Measurements from ENCODE around the gene TNFSF10. TPM values are rescaled to one million over a fixed set of nuclear protein-coding genes. Genes with fewer than 3 reads are reported as not detected.

The TNFSF10 gene
- total RNA-seq, 1 experiment from 2014 or later: 21.4 TPM

- Histone ChIP-seq H3K79me2 (ENCODE audit: low read depth) (no peaks in the 10 kb centered on the region), H3F3A (ENCODE audit: insufficient read depth, low read depth) (peaks cover 37% of the 10 kb centered on the region), H3K9me3 (ENCODE audit: insufficient read depth, low read depth) (peaks cover 7% of the 10 kb centered on the region), H3K4me3 (no peak overlapping the region), H3K4me1 (replicated peaks; ENCODE audit: insufficient read depth) (peaks cover 36% of the 10 kb centered on the region), H3K4me2 (peak overlapping the region; percentile 57), H3K9me2 (ENCODE audit: insufficient read depth) (no peaks in the 10 kb centered on the region), H3K36me3 (ENCODE audit: low read depth) (no peaks in the 10 kb centered on the region), H2AFZ (no peak overlapping the region), H4K20me1 (ENCODE audit: insufficient read depth) (no peaks in the 10 kb centered on the region), H3K27me3 (ENCODE audit: insufficient read depth, low read depth) (no peaks in the 10 kb centered on the region), H3K27ac (peak overlapping the region; percentile 87)
- no peak for DNase-seq
- ChIA-PET CTCF (no interaction called here), POLR2A (ENCODE audit: unreplicated experiment) (interaction anchor here (0.7 kb wide), 1 partner anchor 146 kb away, joined by 3 read pairs; no protein-coding TSS in a partner anchor)
- TF ChIP-seq EZH2 (IDR thresholded peaks at IDR 0.05; ENCODE audit: low read depth): no peak
- TF ChIP-seq CTCF (conservative IDR thresholded peaks at IDR 0.05): no peak
- no TSS peak for BruUV-seq (replicated peaks)
- intact Hi-C loops (cut with micrococcal nuclease; ENCODE audit: unreplicated experiment): no loop called here
Observed at GRCh38 chr3:172466553-172467130, 56.6 kb downstream of the TNFSF10 start.

GRCh38 chr3:172465281-172465680, 57.9 kb downstream of the TNFSF10 start:
- no peak overlapping the region for H3K4me3 ChIP-seq
- intact Hi-C loops (cut with micrococcal nuclease; ENCODE audit: unreplicated experiment): no loop called here
- TF ChIP-seq EZH2 (IDR thresholded peaks at IDR 0.05; ENCODE audit: low read depth) (no peak), CTCF (conservative IDR thresholded peaks at IDR 0.05) (no peak)
- no peaks in the 10 kb centered on the region for H3K27me3 ChIP-seq (ENCODE audit: insufficient read depth, low read depth)
- H3F3A ChIP-seq (ENCODE audit: insufficient read depth, low read depth): peaks cover 37% of the 10 kb centered on the region
- CTCF ChIA-PET: interaction anchor here (1.2 kb wide), 1 partner anchor 12 kb away, joined by 3 read pairs; no protein-coding TSS in a partner anchor
- no peaks in the 10 kb centered on the region for H3K9me2 ChIP-seq (ENCODE audit: insufficient read depth)
- H3K36me3 ChIP-seq (ENCODE audit: low read depth): no peaks in the 10 kb centered on the region
- H4K20me1 ChIP-seq (ENCODE audit: insufficient read depth): no peaks in the 10 kb centered on the region
- no peak overlapping the region for H3K27ac ChIP-seq
- POLR2A ChIA-PET (ENCODE audit: unreplicated experiment): no interaction called here
- peaks cover 3% of the 10 kb centered on the region; the same call in 1 of the 2 replicates for H3K9me3 ChIP-seq (ENCODE audit: insufficient read depth, low read depth)
- BruUV-seq (replicated peaks): no TSS peak
- no peaks in the 10 kb centered on the region for H3K79me2 ChIP-seq (ENCODE audit: low read depth)
- DNase-seq: peak in 1 of 2 experiments; percentile 76
- peaks cover 36% of the 10 kb centered on the region for H3K4me1 ChIP-seq (replicated peaks; ENCODE audit: insufficient read depth)
- H3K4me2 ChIP-seq: 0 out of 2 replicates have a peak overlapping the region, but pooled peaks have one; percentile 1
- no peak overlapping the region for H2AFZ ChIP-seq

- H3K9me2 ChIP-seq (ENCODE audit: insufficient read depth): 0 out of 2 replicates have a peak, but pooled peaks cover 4% of the 10 kb centered on the region
- no peak overlapping the region for H3K4me2 ChIP-seq
- H3K27me3 ChIP-seq (ENCODE audit: insufficient read depth, low read depth): no peaks in the 10 kb centered on the region
- peaks cover 3% of the 10 kb centered on the region; the same call in 1 of the 2 replicates for H3K9me3 ChIP-seq (ENCODE audit: insufficient read depth, low read depth)
- ChIA-PET CTCF (no interaction called here), POLR2A (ENCODE audit: unreplicated experiment) (no interaction called here)
- peaks cover 37% of the 10 kb centered on the region for H3F3A ChIP-seq (ENCODE audit: insufficient read depth, low read depth)
- no peak for DNase-seq
- no peaks in the 10 kb centered on the region for H3K36me3 ChIP-seq (ENCODE audit: low read depth)
- no TSS peak for BruUV-seq (replicated peaks)
- no peak for TF ChIP-seq CTCF (conservative IDR thresholded peaks at IDR 0.05)
- no peak for TF ChIP-seq EZH2 (IDR thresholded peaks at IDR 0.05; ENCODE audit: low read depth)
- H3K27ac ChIP-seq: no peak overlapping the region
- no peak overlapping the region for H2AFZ ChIP-seq
- H3K4me1 ChIP-seq (replicated peaks; ENCODE audit: insufficient read depth): peaks cover 36% of the 10 kb centered on the region
- intact Hi-C loops (cut with micrococcal nuclease; ENCODE audit: unreplicated experiment): no loop called here
- no peaks in the 10 kb centered on the region for H4K20me1 ChIP-seq (ENCODE audit: insufficient read depth)
- H3K4me3 ChIP-seq: no peak overlapping the region
- H3K79me2 ChIP-seq (ENCODE audit: low read depth): no peaks in the 10 kb centered on the region
Observed at GRCh38 chr3:172464306-172464705, 58.9 kb downstream of the TNFSF10 start.
